PC-9 (cell line): ENCODE measurements around the gene ZNF655. TPM values are rescaled to one million over a fixed set of nuclear protein-coding genes. Genes with fewer than 3 reads are reported as not detected.

Source experiments
- BruUV-seq: library from RNA; stranded (reverse); fragments of 400-500 nt; replicated peaks from 2 replicates; lab custom pipeline; 2021; lab: Mats Ljungman, UMichigan
- CTCF ChIA-PET: fragments of 300-600 bp; sonication (Branson Sonifier 250); formaldehyde crosslinking; loops from one replicate; lab custom pipeline; 2022; ENCODE audit warnings: antibody characterized with exemption; lab: Charles Lee
- POLR2A ChIA-PET: fragments of 300-600 bp; sonication (Branson Sonifier 250); formaldehyde crosslinking; loops from one replicate; lab custom pipeline; 2022; ENCODE audit warnings: antibody characterized with exemption; ENCODE audit not compliant: unreplicated experiment; lab: Charles Lee
- DNase-seq, 2 experiments: peaks; one replicate each; pipeline versions ENCODE4 v3.0.0 to v3.0.0-alpha.2; 2015 to 2022; ENCODE audit warnings: mixed read lengths in 1 of 2
- H2AFZ ChIP-seq: fragments of 200-600 bp; sonication (generic); 2 replicates; pipeline ENCODE4 v1.8.1; 2017; ENCODE audit warnings: antibody characterized with exemption
- H3F3A ChIP-seq: fragments of 200-600 bp; sonication (generic); 2 replicates; pipeline ENCODE4 v1.8.1; 2017; ENCODE audit warnings: antibody characterized with exemption, mild to moderate bottlenecking, low read depth; ENCODE audit not compliant: insufficient read depth
- H3K27ac ChIP-seq: fragments of 200-600 bp; sonication (generic); 2 replicates; pipeline ENCODE4 v1.6.1; 2016; ENCODE audit warnings: mixed run types
- H3K27me3 ChIP-seq: fragments of 200-600 bp; sonication (generic); 2 replicates; pipeline ENCODE4 v1.6.1; 2016; ENCODE audit warnings: low read depth, mixed run types; ENCODE audit not compliant: insufficient read depth
- H3K36me3 ChIP-seq: fragments of 200-600 bp; sonication (generic); 2 replicates; pipeline ENCODE4 v1.6.1; 2016; ENCODE audit warnings: low read depth, mixed run types
- H3K4me1 ChIP-seq: fragments of 200-600 bp; sonication (generic); replicated peaks from 2 replicates; pipeline ENCODE4 v1.6.1; 2016; ENCODE audit warnings: mixed run types; ENCODE audit not compliant: insufficient read depth
- H3K4me2 ChIP-seq: fragments of 200-600 bp; sonication (generic); 2 replicates; pipeline ENCODE4 v1.6.1; 2017; ENCODE audit warnings: mixed run types
- H3K4me3 ChIP-seq: fragments of 200-600 bp; sonication (generic); 2 replicates; pipeline ENCODE4 v1.6.1; 2016; ENCODE audit warnings: mixed run types
- H3K79me2 ChIP-seq: fragments of 200-600 bp; sonication (generic); 2 replicates; pipeline ENCODE4 v1.6.1; 2017; ENCODE audit warnings: low read depth, mixed run types
- H3K9me2 ChIP-seq: fragments of 200-600 bp; sonication (generic); 2 replicates; pipeline ENCODE4 v1.8.1; 2017; ENCODE audit warnings: mild to moderate bottlenecking; ENCODE audit not compliant: insufficient read depth
- H3K9me3 ChIP-seq: fragments of 200-600 bp; sonication (generic); 2 replicates; pipeline ENCODE4 v1.8.1; 2016; ENCODE audit warnings: low read depth; ENCODE audit not compliant: insufficient read depth
- H4K20me1 ChIP-seq: fragments of 200-600 bp; sonication (generic); 2 replicates; pipeline ENCODE4 v1.8.1; 2017; ENCODE audit not compliant: insufficient read depth
- CTCF ChIP-seq: fragments of 200-600 bp; sonication (generic); conservative IDR thresholded peaks from 2 replicates; pipeline ENCODE4 v1.6.1; 2017; ENCODE audit warnings: mixed run types, antibody characterized with exemption, mild to moderate bottlenecking, moderate library complexity
- EZH2 ChIP-seq: fragments of 200-600 bp; sonication (generic); IDR thresholded peaks from 2 replicates; pipeline ENCODE4 v1.8.0; 2017; ENCODE audit warnings: antibody characterized with exemption, low read depth
- intact Hi-C: fragments of 100-400 bp; cut with micrococcal nuclease; formaldehyde crosslinking; loops from one replicate; pipeline ENCODE4 v1.10.0; 2022; ENCODE audit not compliant: unreplicated experiment
- total RNA-seq: library from RNA; stranded (reverse); gene quantifications from 2 replicates; pipeline ENCODE4 v1.2.3, GENCODE V29; 2021

ZNF655 gene
- total RNA-seq, 1 experiment from 2014 or later, result 83.0 TPM

GRCh38 chr7:99571768-99572167 is 13.3 kb downstream of the ZNF655 start:
- Histone ChIP-seq H3K27ac (no peak overlapping the region), H3K4me1 (no peaks in the 10 kb centered on the region), H3K4me2 (no peak overlapping the region), H3K4me3 (no peak overlapping the region), H2AFZ (no peak overlapping the region), H4K20me1 (no peaks in the 10 kb centered on the region), H3K27me3 (no peaks in the 10 kb centered on the region), H3K79me2 (no peaks in the 10 kb centered on the region), H3K9me2 (no peaks in the 10 kb centered on the region), H3K36me3 (no peaks in the 10 kb centered on the region), H3F3A (no peaks in the 10 kb centered on the region), H3K9me3 (no peaks in the 10 kb centered on the region)
- POLR2A ChIA-PET, result no interaction called here
- BruUV-seq, result no TSS peak
- no peak for DNase-seq
- TF ChIP-seq CTCF (no peak), EZH2 (no peak)
- intact Hi-C loops, result no loop called here
- CTCF ChIA-PET, result no interaction called here

- H3K27me3 ChIP-seq, result no peaks in the 10 kb centered on the region
- H3K9me2 ChIP-seq, result no peaks in the 10 kb centered on the region
- CTCF ChIA-PET, result no interaction called here
- H3K27ac ChIP-seq, result no peak overlapping the region
- no peaks in the 10 kb centered on the region for H3K4me1 ChIP-seq
- H3F3A ChIP-seq, result no peaks in the 10 kb centered on the region; the same call in 1 of the 2 replicates
- H4K20me1 ChIP-seq, result no peaks in the 10 kb centered on the region
- intact Hi-C loops, result no loop called here
- BruUV-seq, result no TSS peak
- TF ChIP-seq EZH2 (no peak), CTCF (no peak)
- no peak overlapping the region for H3K4me2 ChIP-seq
- POLR2A ChIA-PET, result interaction anchor here (0.6 kb wide), 1 partner anchor 1487 kb away, joined by 3 read pairs; no protein-coding TSS in a partner anchor
- no peak overlapping the region for H3K4me3 ChIP-seq
- H3K36me3 ChIP-seq, result no peaks in the 10 kb centered on the region
- H3K9me3 ChIP-seq, result no peaks in the 10 kb centered on the region
- H2AFZ ChIP-seq, result no peak overlapping the region
- DNase-seq, result no peak
- no peaks in the 10 kb centered on the region for H3K79me2 ChIP-seq
Observed at GRCh38 chr7:99573257-99573656, 14.8 kb downstream of the ZNF655 start.

- Histone ChIP-seq H2AFZ (no peak overlapping the region), H3K27me3 (no peaks in the 10 kb centered on the region), H3K4me1 (no peaks in the 10 kb centered on the region), H3K27ac (no peak overlapping the region), H3K4me2 (no peak overlapping the region), H4K20me1 (no peaks in the 10 kb centered on the region), H3F3A (no peaks in the 10 kb centered on the region; the same call in 1 of the 2 replicates), H3K4me3 (no peak overlapping the region), H3K79me2 (no peaks in the 10 kb centered on the region), H3K36me3 (no peaks in the 10 kb centered on the region), H3K9me3 (no peaks in the 10 kb centered on the region), H3K9me2 (no peaks in the 10 kb centered on the region)
- intact Hi-C loops, result no loop called here
- ChIA-PET CTCF (no interaction called here), POLR2A (no interaction called here)
- no TSS peak for BruUV-seq
- DNase-seq, result no peak
- TF ChIP-seq CTCF (no peak), EZH2 (no peak)
Observed at GRCh38 chr7:99576251-99576650, 17.8 kb downstream of the ZNF655 start.
